Smooth muscle cell (in vitro differentiated cells): ENCODE measurements around the gene ICA1. TPM values are rescaled to one million over a fixed set of nuclear protein-coding genes. Genes with fewer than 3 reads are reported as not detected.

Source experiments
- DNase-seq: peaks from one replicate; lab custom pipeline; 2025; ENCODE audit not compliant: unreplicated experiment; lab: John Stamatoyannopoulos, UW
- H2AFZ ChIP-seq: fragments of 200-600 bp; sonication (generic); 2 replicates; pipeline ENCODE4 v1.6.0; 2016; ENCODE audit warnings: antibody characterized with exemption, low read depth, mild to moderate bottlenecking
- H3F3A ChIP-seq: fragments of 200-600 bp; sonication (generic); 2 replicates; pipeline ENCODE4 v1.6.0; 2017; ENCODE audit warnings: antibody characterized with exemption, low read depth
- H3K27ac ChIP-seq: fragments of 200-600 bp; sonication (generic); 2 replicates; pipeline ENCODE4 v1.5.1; 2016; ENCODE audit warnings: low read depth, mild to moderate bottlenecking
- H3K27me3 ChIP-seq: fragments of 200-600 bp; sonication (generic); 2 replicates; pipeline ENCODE4 v1.6.1; 2016; ENCODE audit warnings: low read depth, mild to moderate bottlenecking
- H3K36me3 ChIP-seq: fragments of 200-600 bp; sonication (generic); 2 replicates; pipeline ENCODE4 v1.5.1; 2016; ENCODE audit warnings: low read depth
- H3K4me1 ChIP-seq: fragments of 200-600 bp; sonication (generic); 2 replicates; pipeline ENCODE4 v1.5.1; 2016; ENCODE audit warnings: low read depth
- H3K4me2 ChIP-seq: fragments of 200-600 bp; sonication (generic); 2 replicates; pipeline ENCODE4 v1.6.0; 2016; ENCODE audit warnings: mild to moderate bottlenecking
- H3K4me3 ChIP-seq: fragments of 200-600 bp; sonication (generic); 2 replicates; pipeline ENCODE4 v1.5.1; 2016; ENCODE audit warnings: mild to moderate bottlenecking
- H3K79me2 ChIP-seq: fragments of 200-600 bp; sonication (generic); 2 replicates; pipeline ENCODE4 v1.6.0; 2016; ENCODE audit warnings: low read depth, mild to moderate bottlenecking
- H3K9ac ChIP-seq: fragments of 200-600 bp; sonication (generic); 2 replicates; pipeline ENCODE4 v1.6.0; 2016; ENCODE audit warnings: low read depth
- H3K9me3 ChIP-seq: fragments of 200-600 bp; sonication (generic); replicated peaks from 2 replicates; pipeline ENCODE4 v1.5.1; 2016; ENCODE audit warnings: low read depth
- H4K20me1 ChIP-seq: fragments of 200-600 bp; sonication (generic); 2 replicates; pipeline ENCODE4 v1.6.0; 2016; ENCODE audit warnings: low read depth
- WGBS: methylation state at CpG from one replicate; pipeline ENCODE4 v1.1.7; 2016; ENCODE audit warnings: low lambda C conversion rate; 5-methylcytosine and 5-hydroxymethylcytosine counted together
- polyA plus RNA-seq: library from polyadenylated mRNA; unstranded; fragments of >200 nt; fragmentation: Nextera tagmentation; extraction: Ambion mirVana; gene quantifications from 2 replicates; pipeline ENCODE4 v1.2.1, GENCODE V29; 2016
- total RNA-seq: library from RNA; depleted of rRNA; stranded (reverse); fragments of >200 nt; gene quantifications from 2 replicates; pipeline ENCODE4 v1.2.3, GENCODE V29; 2014
- TF ChIP-seq, protein P1 (sequence below): fragments of 200-600 bp; sonication (generic); IDR thresholded peaks from 2 replicates; pipeline ENCODE4 v1.5.1; 2017; ENCODE audit warnings: borderline replicate concordance, mild to moderate bottlenecking, antibody characterized with exemption; ENCODE audit not compliant: insufficient read depth, poor library complexity, severe bottlenecking

The ICA1 gene
- total and polyA plus RNA-seq, 2 experiments from 2014 or later, result 4.3 to 5.0 TPM

DNA sequence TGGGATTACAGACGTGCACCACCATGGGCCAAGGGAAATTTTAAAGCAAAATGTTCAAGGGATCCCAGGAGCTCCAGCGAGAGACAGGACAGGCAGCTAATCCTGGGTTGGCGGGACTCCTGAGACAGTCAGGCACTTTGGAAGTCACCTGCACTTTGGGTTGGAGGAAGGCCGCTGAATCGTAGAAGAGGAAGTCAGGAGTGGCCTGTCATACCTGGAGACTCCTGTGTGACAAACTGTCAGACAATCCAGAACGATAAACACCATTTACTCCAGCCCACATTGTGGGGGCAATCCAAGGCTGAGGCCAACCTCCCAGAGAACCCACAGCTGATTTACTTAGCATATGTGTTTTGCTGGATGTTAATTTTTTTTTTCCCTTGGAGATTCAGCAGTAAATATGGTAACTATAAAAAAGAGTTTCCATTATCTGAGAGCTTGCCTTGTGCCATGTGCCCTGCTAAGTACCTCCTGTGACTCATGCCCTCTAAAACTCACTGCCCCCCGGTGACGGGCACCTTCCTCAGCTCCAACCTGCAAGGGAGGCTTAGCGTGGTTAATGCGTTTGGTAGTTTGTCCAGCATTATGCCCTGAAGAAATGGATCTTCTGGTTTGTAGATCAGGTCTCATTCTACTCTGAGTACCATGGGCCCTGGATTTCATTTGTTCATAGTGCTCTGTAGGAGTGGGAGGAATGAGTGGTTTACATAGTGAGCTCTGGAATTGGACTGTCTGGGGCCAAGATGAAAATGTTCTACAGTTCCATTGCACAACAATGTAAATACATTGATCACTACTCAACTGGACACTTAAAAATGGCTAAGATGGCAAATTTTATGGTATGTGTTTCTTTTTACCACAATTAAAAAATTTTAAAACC is 50.9 kb downstream of the ICA1 start:
- Histone ChIP-seq H3K4me1 (peaks cover 11% of the 10 kb centered on the region), H3K27ac (no peak overlapping the region), H3K36me3 (no peaks in the 10 kb centered on the region), H3F3A (no peaks in the 10 kb centered on the region), H3K4me3 (no peak overlapping the region), H3K27me3 (no peaks in the 10 kb centered on the region), H4K20me1 (no peaks in the 10 kb centered on the region), H2AFZ (no peak overlapping the region), H3K4me2 (no peak overlapping the region), H3K9ac (no peak overlapping the region), H3K9me3 (no peaks in the 10 kb centered on the region), H3K79me2 (no peaks in the 10 kb centered on the region)
- DNase-seq, result no peak
- WGBS, result 86% methylated on average over 10 of the region's 10 CpGs
- TF ChIP-seq, protein P1, sequence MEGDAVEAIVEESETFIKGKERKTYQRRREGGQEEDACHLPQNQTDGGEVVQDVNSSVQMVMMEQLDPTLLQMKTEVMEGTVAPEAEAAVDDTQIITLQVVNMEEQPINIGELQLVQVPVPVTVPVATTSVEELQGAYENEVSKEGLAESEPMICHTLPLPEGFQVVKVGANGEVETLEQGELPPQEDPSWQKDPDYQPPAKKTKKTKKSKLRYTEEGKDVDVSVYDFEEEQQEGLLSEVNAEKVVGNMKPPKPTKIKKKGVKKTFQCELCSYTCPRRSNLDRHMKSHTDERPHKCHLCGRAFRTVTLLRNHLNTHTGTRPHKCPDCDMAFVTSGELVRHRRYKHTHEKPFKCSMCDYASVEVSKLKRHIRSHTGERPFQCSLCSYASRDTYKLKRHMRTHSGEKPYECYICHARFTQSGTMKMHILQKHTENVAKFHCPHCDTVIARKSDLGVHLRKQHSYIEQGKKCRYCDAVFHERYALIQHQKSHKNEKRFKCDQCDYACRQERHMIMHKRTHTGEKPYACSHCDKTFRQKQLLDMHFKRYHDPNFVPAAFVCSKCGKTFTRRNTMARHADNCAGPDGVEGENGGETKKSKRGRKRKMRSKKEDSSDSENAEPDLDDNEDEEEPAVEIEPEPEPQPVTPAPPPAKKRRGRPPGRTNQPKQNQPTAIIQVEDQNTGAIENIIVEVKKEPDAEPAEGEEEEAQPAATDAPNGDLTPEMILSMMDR, result no peak

DNA sequence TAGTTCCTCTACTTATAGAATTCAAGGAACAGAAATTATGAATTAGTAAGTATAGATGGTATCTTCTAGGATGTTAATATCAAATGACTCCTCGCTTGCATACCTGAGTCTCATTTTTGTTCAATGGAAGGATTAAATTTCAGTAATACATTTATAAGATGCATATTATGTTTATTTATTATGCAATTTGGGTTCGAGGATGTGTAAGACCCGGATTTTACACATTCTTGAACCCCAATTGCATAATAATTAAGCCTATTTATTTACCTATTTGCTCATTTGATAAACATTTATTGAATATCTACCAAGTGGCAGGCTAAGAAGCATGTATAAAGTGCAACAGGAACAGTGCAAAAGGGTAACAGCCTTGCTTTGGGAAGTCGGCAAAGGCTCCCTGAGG is 52.6 kb downstream of the ICA1 start:
- 89% methylated on average over 4 of the region's 4 CpGs for WGBS
- H3F3A ChIP-seq, result no peaks in the 10 kb centered on the region
- H3K27me3 ChIP-seq, result no peaks in the 10 kb centered on the region

DNA sequence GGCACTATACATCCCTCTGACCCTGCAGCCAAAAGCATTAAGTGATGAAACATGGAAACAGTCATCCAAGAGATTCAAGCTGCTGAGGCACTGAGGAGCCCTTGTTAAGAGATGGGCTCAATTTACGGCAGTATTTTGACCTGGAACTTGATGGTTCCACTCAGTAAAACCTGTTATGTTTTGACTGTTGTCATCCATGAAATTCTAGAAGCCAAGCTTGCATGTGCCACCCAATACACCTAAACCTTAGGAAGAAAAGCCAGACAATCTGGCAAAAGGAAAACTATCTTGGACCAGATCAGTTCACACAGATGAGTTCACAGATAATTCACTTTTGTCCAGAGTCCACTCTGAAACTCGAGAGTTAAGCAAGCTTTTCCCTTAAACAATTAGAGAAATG is 53.2 kb downstream of the ICA1 start:
- H3K4me2 ChIP-seq, result no peak overlapping the region
- TF ChIP-seq, protein P1, result no peak
- H3F3A ChIP-seq, result no peaks in the 10 kb centered on the region
- no peaks in the 10 kb centered on the region for H3K27me3 ChIP-seq
- H3K9ac ChIP-seq, result no peak overlapping the region
- peaks cover 6% of the 10 kb centered on the region for H3K4me1 ChIP-seq
- WGBS, result 54% methylated on average over 2 of the region's 2 CpGs
- H3K79me2 ChIP-seq, result no peaks in the 10 kb centered on the region
- H4K20me1 ChIP-seq, result no peaks in the 10 kb centered on the region
- H3K9me3 ChIP-seq, result no peaks in the 10 kb centered on the region
- H3K27ac ChIP-seq, result no peak overlapping the region
- no peaks in the 10 kb centered on the region for H3K36me3 ChIP-seq
- H2AFZ ChIP-seq, result no peak overlapping the region
- DNase-seq, result no peak
- no peak overlapping the region for H3K4me3 ChIP-seq

More for the DNA sequence above, 52.6 kb downstream of the ICA1 start:
- Histone ChIP-seq H4K20me1 (no peaks in the 10 kb centered on the region), H3K9me3 (no peaks in the 10 kb centered on the region), H3K79me2 (no peaks in the 10 kb centered on the region), H3K36me3 (no peaks in the 10 kb centered on the region), H3K4me3 (no peak overlapping the region), H2AFZ (no peak overlapping the region), H3K4me2 (no peak overlapping the region), H3K27ac (no peak overlapping the region), H3K4me1 (peaks cover 12% of the 10 kb centered on the region), H3K9ac (no peak overlapping the region)
- TF ChIP-seq, protein P1, result no peak
- no peak for DNase-seq
